Measurements from ENCODE around the gene WWC2.

Gene WWC2

DNA sequence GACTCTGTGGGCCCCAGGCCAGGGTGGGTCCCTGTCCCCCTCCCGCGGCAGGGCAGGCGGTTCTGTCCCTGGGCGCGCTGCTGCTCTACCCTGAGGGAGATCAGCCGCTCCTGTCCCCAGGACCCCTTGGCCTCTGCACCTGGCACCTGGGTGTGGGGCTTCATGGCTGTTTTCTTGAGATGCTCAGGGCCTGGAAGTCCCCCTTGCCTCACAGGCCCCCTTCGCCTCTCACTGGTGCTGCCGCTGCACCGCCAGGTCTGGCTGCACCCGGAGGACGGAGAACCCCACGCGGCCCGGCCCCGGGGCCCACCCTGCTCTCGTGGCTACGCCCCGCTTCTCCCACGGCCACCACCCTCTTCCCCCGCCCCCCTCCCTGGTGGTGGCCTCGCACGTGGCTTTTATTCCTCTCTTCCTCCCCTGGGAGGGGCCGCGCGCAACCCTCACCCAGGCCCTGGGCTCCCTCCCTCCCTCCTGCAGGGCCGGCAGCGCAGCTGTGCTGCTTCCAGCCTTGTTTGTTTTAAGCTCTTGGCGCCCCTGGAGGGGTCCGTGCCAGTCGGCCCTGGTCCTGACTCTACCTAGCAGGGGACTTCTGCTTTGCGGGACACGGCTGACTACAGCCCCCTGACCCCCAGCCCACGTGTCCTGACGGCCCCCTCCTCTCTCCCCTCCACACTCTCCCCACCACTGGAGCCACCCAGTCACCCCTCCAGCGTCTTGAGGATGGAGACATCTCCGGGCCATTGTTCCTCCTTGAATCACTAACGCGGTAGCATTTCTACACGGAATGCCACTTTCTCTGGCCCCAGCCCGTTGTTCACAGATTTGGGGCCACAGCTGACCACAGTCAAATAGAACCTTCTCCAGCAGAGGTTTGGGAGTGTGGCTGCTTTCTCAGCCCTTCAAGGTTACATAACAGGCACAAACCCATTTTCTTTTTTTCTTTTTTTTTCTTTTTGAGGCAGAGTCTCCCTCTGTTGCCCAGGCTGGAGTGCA lies 243.8 kb downstream of the WWC2 start:
- H3K79me2 ChIP-seq: no peaks in the 10 kb centered on the region
- no peak overlapping the region for H2AFZ ChIP-seq
- TF ChIP-seq, protein P1, sequence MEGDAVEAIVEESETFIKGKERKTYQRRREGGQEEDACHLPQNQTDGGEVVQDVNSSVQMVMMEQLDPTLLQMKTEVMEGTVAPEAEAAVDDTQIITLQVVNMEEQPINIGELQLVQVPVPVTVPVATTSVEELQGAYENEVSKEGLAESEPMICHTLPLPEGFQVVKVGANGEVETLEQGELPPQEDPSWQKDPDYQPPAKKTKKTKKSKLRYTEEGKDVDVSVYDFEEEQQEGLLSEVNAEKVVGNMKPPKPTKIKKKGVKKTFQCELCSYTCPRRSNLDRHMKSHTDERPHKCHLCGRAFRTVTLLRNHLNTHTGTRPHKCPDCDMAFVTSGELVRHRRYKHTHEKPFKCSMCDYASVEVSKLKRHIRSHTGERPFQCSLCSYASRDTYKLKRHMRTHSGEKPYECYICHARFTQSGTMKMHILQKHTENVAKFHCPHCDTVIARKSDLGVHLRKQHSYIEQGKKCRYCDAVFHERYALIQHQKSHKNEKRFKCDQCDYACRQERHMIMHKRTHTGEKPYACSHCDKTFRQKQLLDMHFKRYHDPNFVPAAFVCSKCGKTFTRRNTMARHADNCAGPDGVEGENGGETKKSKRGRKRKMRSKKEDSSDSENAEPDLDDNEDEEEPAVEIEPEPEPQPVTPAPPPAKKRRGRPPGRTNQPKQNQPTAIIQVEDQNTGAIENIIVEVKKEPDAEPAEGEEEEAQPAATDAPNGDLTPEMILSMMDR (IDR thresholded peaks at IDR 0.05): no peak
- no peak overlapping the region for H3K4me2 ChIP-seq (ENCODE audit: low read length)
- H3K9ac ChIP-seq: no peak overlapping the region
- no peaks in the 10 kb centered on the region for H3K27me3 ChIP-seq (ENCODE audit: control insufficient read depth, insufficient read depth, low read length)
- no peaks in the 10 kb centered on the region for H3K36me3 ChIP-seq (ENCODE audit: control insufficient read depth, insufficient read depth, low read length)
- no peak overlapping the region for H3K27ac ChIP-seq
- no peaks in the 10 kb centered on the region for H3K9me3 ChIP-seq (ENCODE audit: control insufficient read depth, low read length)
- H3K4me1 ChIP-seq: no peaks in the 10 kb centered on the region
- no peak overlapping the region for H3K4me3 ChIP-seq (ENCODE audit: low read depth, low read length)

DNA sequence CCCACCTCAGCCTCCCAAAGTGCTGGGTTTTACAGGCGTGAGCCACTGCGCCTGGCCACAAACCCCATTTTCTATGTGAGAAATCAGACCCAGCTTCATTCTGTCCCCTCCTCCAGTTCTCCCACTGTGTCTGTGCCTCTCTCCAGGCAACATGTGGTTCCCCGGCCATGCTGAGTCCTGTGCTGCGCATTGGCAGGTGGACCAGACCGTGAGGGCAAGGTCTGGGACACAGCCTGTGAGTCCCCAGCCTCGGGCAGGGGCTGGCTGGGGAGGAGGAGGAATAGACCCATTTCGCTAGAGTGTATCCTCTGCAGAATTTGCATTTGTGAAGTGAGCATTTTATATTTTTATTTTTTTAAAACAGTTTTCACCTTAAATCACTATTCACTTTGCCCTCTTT lies 244.7 kb downstream of the WWC2 start:
- H2AFZ ChIP-seq: no peak overlapping the region
- no peak overlapping the region for H3K9ac ChIP-seq
- no peaks in the 10 kb centered on the region for H3K9me3 ChIP-seq (ENCODE audit: control insufficient read depth, low read length)
- H3K79me2 ChIP-seq: no peaks in the 10 kb centered on the region
- no peak overlapping the region for H3K4me2 ChIP-seq (ENCODE audit: low read length)
- no peak overlapping the region for H3K27ac ChIP-seq
- TF ChIP-seq, protein P1 (IDR thresholded peaks at IDR 0.05): no peak
- H3K27me3 ChIP-seq (ENCODE audit: control insufficient read depth, insufficient read depth, low read length): no peaks in the 10 kb centered on the region
- H3K4me1 ChIP-seq: no peaks in the 10 kb centered on the region
- no peaks in the 10 kb centered on the region for H3K36me3 ChIP-seq (ENCODE audit: control insufficient read depth, insufficient read depth, low read length)
- no peak overlapping the region for H3K4me3 ChIP-seq (ENCODE audit: low read depth, low read length)

DNA sequence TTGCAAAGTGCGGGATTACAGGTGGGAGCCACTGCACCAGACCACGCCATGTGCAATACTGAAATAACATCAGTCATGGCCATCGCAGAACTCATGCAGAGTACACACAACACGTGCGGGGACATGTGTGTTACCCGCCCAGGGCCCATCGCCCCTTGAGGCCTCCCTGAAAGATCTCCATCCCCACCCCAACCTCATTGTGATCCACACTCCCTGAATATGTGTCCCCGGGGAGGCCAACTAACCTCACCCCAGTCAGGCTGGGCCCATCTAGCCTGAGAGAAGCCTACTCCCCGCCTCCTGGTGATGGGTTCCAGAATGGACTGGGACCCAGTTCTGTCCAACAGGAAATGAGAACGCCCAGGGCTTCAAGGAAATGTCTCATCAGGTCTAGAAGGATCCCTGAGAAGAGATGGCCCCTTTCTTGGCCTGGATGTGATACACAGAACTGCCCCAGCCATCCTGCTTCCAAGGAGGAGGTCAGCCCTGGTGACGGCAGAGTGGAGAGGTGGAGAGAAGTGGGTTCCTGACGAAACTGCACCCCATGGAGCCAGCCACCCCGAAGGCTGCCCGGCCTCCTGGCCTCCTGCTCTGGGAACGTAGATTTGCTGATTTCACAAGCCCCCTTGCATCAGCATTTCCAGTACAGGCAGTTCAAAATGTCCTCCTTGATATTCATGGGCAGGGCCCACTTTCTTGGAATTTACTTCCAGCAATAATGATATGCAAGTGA lies 245.6 kb downstream of the WWC2 start:
- H3K4me1 ChIP-seq: no peaks in the 10 kb centered on the region
- no peak overlapping the region for H3K4me3 ChIP-seq (ENCODE audit: low read depth, low read length)
- H3K9me3 ChIP-seq (ENCODE audit: control insufficient read depth, low read length): no peaks in the 10 kb centered on the region
- no peaks in the 10 kb centered on the region for H3K79me2 ChIP-seq
- H3K9ac ChIP-seq: no peak overlapping the region
- TF ChIP-seq, protein P1 (IDR thresholded peaks at IDR 0.05): no peak
- H3K27ac ChIP-seq: no peak overlapping the region
- H3K27me3 ChIP-seq (ENCODE audit: control insufficient read depth, insufficient read depth, low read length): no peaks in the 10 kb centered on the region
- no peak overlapping the region for H3K4me2 ChIP-seq (ENCODE audit: low read length)
- no peaks in the 10 kb centered on the region for H3K36me3 ChIP-seq (ENCODE audit: control insufficient read depth, insufficient read depth, low read length)
- H2AFZ ChIP-seq: no peak overlapping the region

DNA sequence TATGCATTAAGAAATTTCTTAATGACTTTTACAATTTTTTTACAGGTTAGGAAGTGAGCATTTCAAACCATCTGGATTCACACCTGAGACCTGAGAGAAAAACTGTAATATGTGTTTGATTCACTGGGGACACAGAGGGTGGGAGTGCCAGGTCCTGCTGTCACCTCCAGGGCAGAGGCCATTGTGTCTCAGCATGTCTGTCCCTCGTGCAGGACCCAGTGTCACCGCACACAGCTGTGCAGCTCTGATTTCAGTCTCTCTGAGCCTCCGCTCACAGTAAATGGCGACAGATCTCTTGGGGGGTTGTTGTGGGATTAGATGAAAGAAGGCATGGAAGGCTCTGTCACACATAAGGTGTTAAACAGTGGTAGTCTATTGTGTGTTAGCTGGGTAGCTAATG lies 246.2 kb downstream of the WWC2 start:
- Histone ChIP-seq H3K9me3 (ENCODE audit: control insufficient read depth, low read length) (no peaks in the 10 kb centered on the region), H3K27me3 (ENCODE audit: control insufficient read depth, insufficient read depth, low read length) (no peaks in the 10 kb centered on the region), H3K4me1 (no peaks in the 10 kb centered on the region), H3K36me3 (ENCODE audit: control insufficient read depth, insufficient read depth, low read length) (no peaks in the 10 kb centered on the region), H3K9ac (no peak overlapping the region), H3K27ac (no peak overlapping the region), H2AFZ (no peak overlapping the region), H3K4me2 (ENCODE audit: low read length) (no peak overlapping the region), H3K79me2 (no peaks in the 10 kb centered on the region), H3K4me3 (ENCODE audit: low read depth, low read length) (no peak overlapping the region)
- TF ChIP-seq, protein P1 (IDR thresholded peaks at IDR 0.05): no peak

All from parathyroid adenoma (tissue), 2 donors.